ENCODE measurements around the gene ZGPAT. TPM values are rescaled to one million over a fixed set of nuclear protein-coding genes. Genes with fewer than 3 reads are reported as not detected.

The ZGPAT gene
- total RNA-seq, 4 donors from 2014 or later, result 13.9 to 20.0 (median 16.6) TPM

DNA sequence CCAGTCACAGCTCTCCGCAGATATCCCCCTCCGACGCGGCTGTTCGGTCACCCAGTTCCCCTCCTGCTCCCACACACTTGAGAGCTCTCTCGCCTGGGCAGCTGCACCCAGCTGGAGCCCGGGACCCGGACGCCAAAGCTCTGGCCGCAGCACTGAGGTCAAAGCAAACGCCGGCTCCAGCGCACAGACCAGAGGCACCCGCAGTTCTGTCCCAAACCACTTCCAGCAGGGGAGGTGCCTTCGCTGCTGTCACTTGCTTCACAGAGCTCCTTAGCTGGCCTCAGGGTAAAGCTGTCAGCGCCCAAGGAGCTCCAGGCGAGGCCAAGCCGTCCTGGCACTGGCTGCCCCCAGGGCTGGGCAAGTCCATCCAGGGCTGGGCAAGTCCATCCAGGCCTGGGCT is 59.6 kb downstream of the ZGPAT start:
- TF ChIP-seq, protein P1, sequence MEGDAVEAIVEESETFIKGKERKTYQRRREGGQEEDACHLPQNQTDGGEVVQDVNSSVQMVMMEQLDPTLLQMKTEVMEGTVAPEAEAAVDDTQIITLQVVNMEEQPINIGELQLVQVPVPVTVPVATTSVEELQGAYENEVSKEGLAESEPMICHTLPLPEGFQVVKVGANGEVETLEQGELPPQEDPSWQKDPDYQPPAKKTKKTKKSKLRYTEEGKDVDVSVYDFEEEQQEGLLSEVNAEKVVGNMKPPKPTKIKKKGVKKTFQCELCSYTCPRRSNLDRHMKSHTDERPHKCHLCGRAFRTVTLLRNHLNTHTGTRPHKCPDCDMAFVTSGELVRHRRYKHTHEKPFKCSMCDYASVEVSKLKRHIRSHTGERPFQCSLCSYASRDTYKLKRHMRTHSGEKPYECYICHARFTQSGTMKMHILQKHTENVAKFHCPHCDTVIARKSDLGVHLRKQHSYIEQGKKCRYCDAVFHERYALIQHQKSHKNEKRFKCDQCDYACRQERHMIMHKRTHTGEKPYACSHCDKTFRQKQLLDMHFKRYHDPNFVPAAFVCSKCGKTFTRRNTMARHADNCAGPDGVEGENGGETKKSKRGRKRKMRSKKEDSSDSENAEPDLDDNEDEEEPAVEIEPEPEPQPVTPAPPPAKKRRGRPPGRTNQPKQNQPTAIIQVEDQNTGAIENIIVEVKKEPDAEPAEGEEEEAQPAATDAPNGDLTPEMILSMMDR (IDR thresholded peaks at IDR 0.05; ENCODE audit: low read depth), result no peak

- TF ChIP-seq, protein P1 (IDR thresholded peaks at IDR 0.05; ENCODE audit: low read depth), result no peak
Observed at GRCh38 chr20:63767886-63768285, 60.0 kb downstream of the ZGPAT start.

DNA sequence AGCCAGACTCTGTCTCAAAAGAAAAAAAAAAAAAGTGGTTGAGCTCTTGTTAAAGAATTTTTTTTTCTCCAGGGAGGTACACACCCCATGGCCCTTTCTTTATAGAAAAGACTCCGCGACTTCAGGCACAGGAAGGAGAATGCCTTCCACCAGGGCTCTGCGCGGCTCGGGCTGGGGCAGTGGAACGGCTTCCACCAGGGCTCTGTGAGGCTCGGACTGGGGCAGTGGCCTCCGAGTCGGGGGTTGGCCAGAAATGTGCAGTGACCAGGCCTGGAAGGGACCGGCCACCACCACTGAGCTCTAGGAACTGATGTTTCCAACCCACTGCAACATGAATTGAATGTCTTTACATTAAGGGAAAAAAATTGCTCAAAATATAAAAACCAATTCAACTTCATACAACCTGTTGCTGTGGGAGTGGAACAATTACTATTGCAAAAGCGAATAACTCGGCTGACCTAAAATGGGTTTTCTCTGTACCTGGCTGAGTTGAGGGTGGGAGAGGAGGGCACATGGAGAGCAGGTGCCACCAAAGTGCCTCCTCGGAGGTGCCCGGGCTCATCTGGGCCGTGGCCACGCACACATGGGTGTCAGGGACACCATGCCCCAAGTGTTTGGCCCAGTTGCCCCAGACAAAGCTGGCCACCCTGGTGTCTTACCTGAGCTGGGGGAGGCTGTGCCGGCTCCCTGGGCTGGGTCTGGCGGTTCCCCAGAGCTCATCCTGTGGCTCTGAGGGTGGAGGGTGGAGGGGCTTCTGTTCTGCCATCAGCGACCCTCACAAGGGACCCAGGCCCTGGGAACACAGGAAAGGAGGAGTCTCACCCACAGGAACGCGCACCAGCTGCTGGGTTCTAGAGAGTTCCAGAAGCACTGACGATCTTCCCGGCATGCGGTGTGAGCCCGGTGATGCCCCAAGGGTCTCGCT is 61.0 kb downstream of the ZGPAT start:
- TF ChIP-seq, protein P1 (IDR thresholded peaks at IDR 0.05; ENCODE audit: low read depth), result no peak

DNA sequence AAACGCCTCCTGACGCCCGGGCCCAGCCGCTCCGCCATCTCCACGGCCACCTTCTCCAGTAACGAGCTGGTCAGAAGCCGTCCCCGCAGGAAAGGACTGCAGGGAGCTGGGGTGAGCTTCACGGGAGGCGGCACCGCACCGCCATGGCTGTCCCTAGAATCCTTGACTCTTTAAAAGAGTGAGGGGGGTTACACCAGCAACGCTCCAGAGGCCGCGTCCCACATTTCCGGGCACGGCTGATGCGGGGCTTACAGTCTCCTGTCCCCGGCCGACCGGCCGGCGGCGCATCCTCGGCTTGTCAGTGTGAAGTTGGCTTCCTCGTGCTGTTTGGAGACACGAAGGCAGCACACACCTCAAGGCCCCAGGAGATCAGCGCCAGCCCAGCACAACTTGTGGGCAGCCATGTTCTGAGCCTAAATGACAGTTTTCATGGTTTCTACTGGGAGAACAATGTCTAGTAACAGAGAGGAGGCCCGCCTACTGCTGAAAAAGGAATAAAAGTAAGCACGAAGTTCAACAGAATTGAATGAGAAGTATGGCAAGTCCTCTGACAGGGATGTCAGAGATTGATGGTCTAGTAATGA is 62.1 kb downstream of the ZGPAT start:
- TF ChIP-seq, protein P1 (IDR thresholded peaks at IDR 0.05; ENCODE audit: low read depth), result no peak

DNA sequence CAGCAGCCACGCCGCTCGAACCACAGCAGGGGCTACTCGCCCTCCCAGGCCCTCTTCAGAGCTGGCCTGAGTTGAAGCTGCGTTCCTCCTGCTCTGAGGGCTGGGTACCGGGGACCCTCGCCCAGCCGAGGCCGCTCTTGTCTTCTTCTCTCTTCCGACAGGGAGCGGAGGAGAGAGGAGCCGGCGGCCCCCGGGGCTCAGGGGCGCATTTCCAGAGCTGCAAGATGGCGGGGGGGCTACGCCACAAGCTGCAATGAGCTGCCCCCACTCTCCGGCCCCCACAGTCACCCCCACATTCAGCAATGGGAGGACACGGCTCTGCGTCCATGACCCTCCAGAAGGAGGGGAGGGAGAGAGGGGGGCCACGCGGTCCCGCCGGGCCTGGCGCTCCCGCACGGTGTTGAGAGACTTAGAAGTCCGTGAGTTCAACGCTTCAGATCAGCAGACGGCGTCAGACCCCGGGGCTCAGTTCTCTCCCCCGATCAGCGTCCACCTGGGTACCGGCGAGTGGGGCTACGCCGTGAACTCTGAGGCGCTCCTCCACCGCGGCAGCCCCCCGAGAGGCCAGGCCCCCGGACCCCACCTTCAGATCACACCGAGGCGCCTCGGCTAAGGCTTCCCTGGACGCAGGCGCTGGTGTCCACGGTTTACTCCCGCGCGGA is 63.3 kb downstream of the ZGPAT start:
- TF ChIP-seq, protein P1 (IDR thresholded peaks at IDR 0.05; ENCODE audit: low read depth), result no peak

DNA sequence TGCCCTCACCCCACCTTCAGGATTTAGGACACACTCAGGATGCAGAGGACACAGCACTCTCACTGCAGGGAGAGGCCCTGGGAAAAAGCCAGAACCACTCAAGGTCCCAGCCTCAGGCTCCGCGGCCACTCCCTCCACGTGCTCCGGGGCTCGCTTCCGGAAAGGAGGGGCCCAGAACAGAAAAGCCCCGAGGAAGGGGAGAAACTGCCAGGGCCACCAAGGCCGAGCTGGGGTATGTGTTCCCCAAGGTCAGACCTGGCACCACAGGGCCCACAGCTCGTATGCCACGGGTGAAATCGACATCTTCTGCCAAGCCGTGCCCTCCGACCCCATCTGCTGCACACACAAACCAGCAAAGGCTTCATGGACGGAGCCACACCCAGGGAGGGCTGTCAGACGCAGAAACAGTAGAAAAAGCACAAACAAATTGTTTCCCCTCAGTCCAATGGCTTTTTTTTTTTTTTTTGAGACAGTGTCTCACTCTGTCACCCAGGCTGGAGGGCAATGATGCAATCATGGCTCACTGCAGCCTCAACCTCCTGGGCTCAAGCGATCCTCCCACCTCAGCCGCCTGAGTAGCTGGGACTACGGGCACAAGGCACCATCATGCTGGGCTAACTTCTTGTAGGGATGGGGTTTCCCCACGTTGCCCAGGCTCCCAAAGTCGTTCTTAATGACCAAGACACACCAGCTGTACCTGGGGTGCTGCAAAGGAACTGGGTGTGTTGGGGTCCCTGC is 65.1 kb downstream of the ZGPAT start:
- TF ChIP-seq, protein P1 (IDR thresholded peaks at IDR 0.05; ENCODE audit: low read depth), result no peak
